Ovary (tissue), 3 donors: Measurements from ENCODE around the gene KLHL35.

Source experiments
- POLR2A ChIP-seq: fragments of 450-650 bp; IDR thresholded peaks from one replicate; pipeline ENCODE4 v1.6.1; 2017; ENCODE audit warnings: antibody characterized with exemption, mild to moderate bottlenecking, moderate library complexity
- TF ChIP-seq, protein P1 (sequence below), 3 donors: fragments of 450-650 bp in 2 of 3; fragments of 200-600 bp in 1 of 3; IDR thresholded peaks; one replicate each; pipeline versions ENCODE4 v1.5.1 to v1.8.0; 2016 to 2022; ENCODE audit warnings: antibody characterized with exemption in 3 of 3, mild to moderate bottlenecking in 1 of 3
- donor health status: DM: no; HTN: no; CAD: no.

- TF ChIP-seq, protein P1, sequence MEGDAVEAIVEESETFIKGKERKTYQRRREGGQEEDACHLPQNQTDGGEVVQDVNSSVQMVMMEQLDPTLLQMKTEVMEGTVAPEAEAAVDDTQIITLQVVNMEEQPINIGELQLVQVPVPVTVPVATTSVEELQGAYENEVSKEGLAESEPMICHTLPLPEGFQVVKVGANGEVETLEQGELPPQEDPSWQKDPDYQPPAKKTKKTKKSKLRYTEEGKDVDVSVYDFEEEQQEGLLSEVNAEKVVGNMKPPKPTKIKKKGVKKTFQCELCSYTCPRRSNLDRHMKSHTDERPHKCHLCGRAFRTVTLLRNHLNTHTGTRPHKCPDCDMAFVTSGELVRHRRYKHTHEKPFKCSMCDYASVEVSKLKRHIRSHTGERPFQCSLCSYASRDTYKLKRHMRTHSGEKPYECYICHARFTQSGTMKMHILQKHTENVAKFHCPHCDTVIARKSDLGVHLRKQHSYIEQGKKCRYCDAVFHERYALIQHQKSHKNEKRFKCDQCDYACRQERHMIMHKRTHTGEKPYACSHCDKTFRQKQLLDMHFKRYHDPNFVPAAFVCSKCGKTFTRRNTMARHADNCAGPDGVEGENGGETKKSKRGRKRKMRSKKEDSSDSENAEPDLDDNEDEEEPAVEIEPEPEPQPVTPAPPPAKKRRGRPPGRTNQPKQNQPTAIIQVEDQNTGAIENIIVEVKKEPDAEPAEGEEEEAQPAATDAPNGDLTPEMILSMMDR (IDR thresholded peaks at IDR 0.05) = no peak
- TF ChIP-seq POLR2A = no peak
Observed at GRCh38 chr11:75425422-75425821, 7.6 kb downstream of the KLHL35 start.
